Lower leg skin (tissue), 4 donors: ENCODE measurements around the gene ARL13B. TPM values are rescaled to one million over a fixed set of nuclear protein-coding genes. Genes with fewer than 3 reads are reported as not detected.

ENCODE experiments used
- DNase-seq, 2 donors: peaks; one replicate each; pipeline ENCODE4 v3.0.0-alpha.2; 2019; ENCODE audit warnings: low spot score in 2 of 2
- H3K4me3 ChIP-seq: fragments of 200-600 bp; sonication (generic); 2 replicates; pipeline ENCODE4 v1.5.1; 2017; ENCODE audit warnings: mild to moderate bottlenecking, low read depth; ENCODE audit not compliant: poor library complexity, severe bottlenecking
- CTCF ChIP-seq, 3 donors: fragments of 450-650 bp; IDR thresholded peaks; one replicate each; pipeline ENCODE4 v1.5.1; 2016; ENCODE audit warnings: antibody characterized with exemption in 3 of 3, mild to moderate bottlenecking in 3 of 3, moderate library complexity in 2 of 3
- POLR2A ChIP-seq, 2 donors: fragments of 450-650 bp; IDR thresholded peaks; one replicate each; pipeline ENCODE4 v1.6.1; 2016 to 2017; ENCODE audit warnings: antibody characterized with exemption in 2 of 2, mild to moderate bottlenecking in 1 of 2, moderate library complexity in 1 of 2
- WGBS, 2 donors: methylation state at CpG; one replicate each; pipeline ENCODE4 v1.1.5; 2018; 5-methylcytosine and 5-hydroxymethylcytosine counted together
- intact Hi-C: fragments of 100-400 bp; cut with DNase I; formaldehyde crosslinking; loops from one replicate; pipeline ENCODE4 v1.15.0; 2023; ENCODE audit warnings: low total_unique reads
- total RNA-seq, 4 donors: library from RNA; depleted of rRNA; stranded (reverse); fragments of >200 nt; gene quantifications; one replicate each; pipeline ENCODE4 v1.1.0, GENCODE V29; 2016

The ARL13B gene
- total RNA-seq, 4 donors from 2014 or later, result 8.5 to 15.2 (median 9.7) TPM

GRCh38 chr3:94004301-94004910, 24.5 kb downstream of the ARL13B start:
- WGBS, 2 donors, result 1% methylated on average over 4 of the region's 4 CpGs
- no peak overlapping the region for H3K4me3 ChIP-seq

GRCh38 chr3:94008253-94008652, 28.3 kb downstream of the ARL13B start:
- DNase-seq, result no peak
- 69 to 75% methylated on average over 2 of the region's 2 CpGs for WGBS, 2 donors
- no peak for TF ChIP-seq CTCF (IDR thresholded peaks at IDR 0.05)
- no peak overlapping the region for H3K4me3 ChIP-seq
- intact Hi-C loops, result no loop called here

More at GRCh38 chr3:94004301-94004910, 24.5 kb downstream of the ARL13B start:
- TF ChIP-seq POLR2A (IDR thresholded peaks at IDR 0.05) (no peak), CTCF (IDR thresholded peaks at IDR 0.05) (no peak)
- intact Hi-C loops, result no loop called here
- DNase-seq, result no peak

- TF ChIP-seq POLR2A (IDR thresholded peaks at IDR 0.05), result no peak
- TF ChIP-seq CTCF (IDR thresholded peaks at IDR 0.05), result no peak
- H3K4me3 ChIP-seq, result no peak overlapping the region
- no peak for DNase-seq
- WGBS, 2 donors, result 88 to 94% methylated on average over 2 of the region's 2 CpGs
- intact Hi-C loops, result no loop called here
These were observed 29.7 kb downstream of the ARL13B start for GRCh38 chr3:94009608-94010007.

- no peak for DNase-seq
- intact Hi-C loops, result no loop called here
These were observed 31.3 kb downstream of the ARL13B start for GRCh38 chr3:94011233-94011711.

GRCh38 chr3:94012185-94012584, 32.2 kb downstream of the ARL13B start:
- no peak for DNase-seq
- no peak overlapping the region for H3K4me3 ChIP-seq
- no peak for TF ChIP-seq CTCF (IDR thresholded peaks at IDR 0.05)
- no peak for TF ChIP-seq POLR2A (IDR thresholded peaks at IDR 0.05)
- WGBS, 2 donors, result 67 to 78% methylated on average over 1 of the region's 1 CpG
- intact Hi-C loops, result no loop called here

More at GRCh38 chr3:94011233-94011711, 31.3 kb downstream of the ARL13B start:
- WGBS, 2 donors, result 84 to 92% methylated on average over 3 of the region's 3 CpGs
- H3K4me3 ChIP-seq, result no peak overlapping the region
- TF ChIP-seq POLR2A (IDR thresholded peaks at IDR 0.05) (no peak), CTCF (IDR thresholded peaks at IDR 0.05) (no peak)

GRCh38 chr3:94015025-94015424, 35.1 kb downstream of the ARL13B start:
- TF ChIP-seq CTCF (IDR thresholded peaks at IDR 0.05) (no peak), POLR2A (IDR thresholded peaks at IDR 0.05) (no peak)

More at GRCh38 chr3:94015025-94015424, 35.1 kb downstream of the ARL13B start:
- 83 to 89% methylated on average over 1 of the region's 1 CpG for WGBS, 2 donors
- intact Hi-C loops, result no loop called here
- no peak for DNase-seq
- no peak overlapping the region for H3K4me3 ChIP-seq
